ENCODE results near the gene SYDE1.

Gene SYDE1

DNA sequence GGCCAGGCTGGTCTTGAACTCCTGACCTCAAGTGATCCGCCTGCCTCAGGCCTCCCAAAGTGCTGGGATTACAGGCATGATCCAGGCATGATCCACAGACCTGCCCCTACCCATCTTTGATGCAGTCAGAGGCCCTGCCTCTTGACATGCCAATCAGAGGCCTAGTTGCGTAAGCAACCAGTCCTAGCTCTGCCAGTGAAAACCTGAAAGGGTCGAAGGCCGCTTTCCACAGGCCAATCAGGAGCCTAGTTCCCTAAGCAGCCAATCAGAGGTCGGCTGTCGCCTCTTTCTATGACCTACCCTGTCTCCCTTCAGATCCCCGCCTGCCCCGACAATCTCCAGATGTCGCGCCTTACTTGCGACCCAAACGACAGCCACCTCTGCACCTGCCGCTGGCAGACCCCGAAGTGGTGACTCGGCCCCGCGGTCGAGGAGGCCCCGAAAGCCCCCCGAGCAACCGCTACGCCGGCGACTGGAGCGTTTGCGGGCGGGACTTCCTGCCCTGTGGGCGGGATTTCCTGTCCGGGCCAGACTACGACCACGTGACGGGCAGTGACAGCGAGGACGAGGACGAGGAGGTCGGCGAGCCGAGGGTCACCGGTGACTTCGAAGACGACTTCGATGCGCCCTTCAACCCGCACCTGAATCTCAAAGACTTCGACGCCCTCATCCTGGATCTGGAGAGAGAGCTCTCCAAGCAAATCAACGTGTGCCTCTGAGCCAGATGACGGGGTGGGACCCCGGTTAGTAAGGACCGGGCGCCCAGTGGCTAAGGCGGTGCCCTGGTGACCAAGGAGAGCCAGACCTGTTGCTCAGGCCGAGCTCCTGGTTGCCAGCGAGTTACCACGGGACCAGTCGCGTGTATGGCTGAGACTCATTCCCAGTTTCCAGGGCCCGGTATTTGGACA is 6.3 kb downstream of the SYDE1 start:
- no peak for DNase-seq (ENCODE audit: low read depth in 1 of 2, low spot score in 1 of 2)
- no peak overlapping the region for H3K4me3 ChIP-seq (replicated peaks; ENCODE audit: insufficient read depth, low read length)

DNA sequence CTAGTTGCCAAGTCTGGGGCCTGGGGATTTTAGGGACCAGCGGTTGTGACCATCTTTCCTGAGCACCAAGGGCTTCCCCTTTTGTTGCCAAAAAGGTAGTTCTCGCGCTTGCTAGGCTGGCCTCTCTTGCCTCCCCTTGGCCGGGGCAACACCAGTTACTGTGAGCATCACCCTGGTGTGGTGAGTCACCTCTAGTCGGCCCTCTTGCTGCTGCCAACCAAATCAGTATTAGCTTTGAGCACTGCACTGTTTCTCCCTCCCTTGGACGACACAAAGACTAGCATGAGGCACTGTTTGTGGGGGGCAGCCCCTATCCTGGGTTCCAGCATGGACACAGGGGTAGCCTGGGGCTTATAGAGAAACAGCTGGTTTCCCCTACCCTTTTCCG is 6.9 kb downstream of the SYDE1 start:
- H3K4me3 ChIP-seq (replicated peaks; ENCODE audit: insufficient read depth, low read length) = no peak overlapping the region
- TF ChIP-seq POLR2AphosphoS5 (IDR thresholded peaks at IDR 0.05; ENCODE audit: low read depth) (no peak), SPI1 (IDR thresholded peaks at IDR 0.05; ENCODE audit: borderline replicate concordance, low read depth) (no peak), GABPA (IDR thresholded peaks at IDR 0.05; ENCODE audit: low read depth) (no peak)
- TF ChIP-seq, protein P1, sequence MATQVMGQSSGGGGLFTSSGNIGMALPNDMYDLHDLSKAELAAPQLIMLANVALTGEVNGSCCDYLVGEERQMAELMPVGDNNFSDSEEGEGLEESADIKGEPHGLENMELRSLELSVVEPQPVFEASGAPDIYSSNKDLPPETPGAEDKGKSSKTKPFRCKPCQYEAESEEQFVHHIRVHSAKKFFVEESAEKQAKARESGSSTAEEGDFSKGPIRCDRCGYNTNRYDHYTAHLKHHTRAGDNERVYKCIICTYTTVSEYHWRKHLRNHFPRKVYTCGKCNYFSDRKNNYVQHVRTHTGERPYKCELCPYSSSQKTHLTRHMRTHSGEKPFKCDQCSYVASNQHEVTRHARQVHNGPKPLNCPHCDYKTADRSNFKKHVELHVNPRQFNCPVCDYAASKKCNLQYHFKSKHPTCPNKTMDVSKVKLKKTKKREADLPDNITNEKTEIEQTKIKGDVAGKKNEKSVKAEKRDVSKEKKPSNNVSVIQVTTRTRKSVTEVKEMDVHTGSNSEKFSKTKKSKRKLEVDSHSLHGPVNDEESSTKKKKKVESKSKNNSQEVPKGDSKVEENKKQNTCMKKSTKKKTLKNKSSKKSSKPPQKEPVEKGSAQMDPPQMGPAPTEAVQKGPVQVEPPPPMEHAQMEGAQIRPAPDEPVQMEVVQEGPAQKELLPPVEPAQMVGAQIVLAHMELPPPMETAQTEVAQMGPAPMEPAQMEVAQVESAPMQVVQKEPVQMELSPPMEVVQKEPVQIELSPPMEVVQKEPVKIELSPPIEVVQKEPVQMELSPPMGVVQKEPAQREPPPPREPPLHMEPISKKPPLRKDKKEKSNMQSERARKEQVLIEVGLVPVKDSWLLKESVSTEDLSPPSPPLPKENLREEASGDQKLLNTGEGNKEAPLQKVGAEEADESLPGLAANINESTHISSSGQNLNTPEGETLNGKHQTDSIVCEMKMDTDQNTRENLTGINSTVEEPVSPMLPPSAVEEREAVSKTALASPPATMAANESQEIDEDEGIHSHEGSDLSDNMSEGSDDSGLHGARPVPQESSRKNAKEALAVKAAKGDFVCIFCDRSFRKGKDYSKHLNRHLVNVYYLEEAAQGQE (IDR thresholded peaks at IDR 0.05; ENCODE audit: insufficient replicate concordance, low read depth) = no peak
- TF ChIP-seq, protein P2, sequence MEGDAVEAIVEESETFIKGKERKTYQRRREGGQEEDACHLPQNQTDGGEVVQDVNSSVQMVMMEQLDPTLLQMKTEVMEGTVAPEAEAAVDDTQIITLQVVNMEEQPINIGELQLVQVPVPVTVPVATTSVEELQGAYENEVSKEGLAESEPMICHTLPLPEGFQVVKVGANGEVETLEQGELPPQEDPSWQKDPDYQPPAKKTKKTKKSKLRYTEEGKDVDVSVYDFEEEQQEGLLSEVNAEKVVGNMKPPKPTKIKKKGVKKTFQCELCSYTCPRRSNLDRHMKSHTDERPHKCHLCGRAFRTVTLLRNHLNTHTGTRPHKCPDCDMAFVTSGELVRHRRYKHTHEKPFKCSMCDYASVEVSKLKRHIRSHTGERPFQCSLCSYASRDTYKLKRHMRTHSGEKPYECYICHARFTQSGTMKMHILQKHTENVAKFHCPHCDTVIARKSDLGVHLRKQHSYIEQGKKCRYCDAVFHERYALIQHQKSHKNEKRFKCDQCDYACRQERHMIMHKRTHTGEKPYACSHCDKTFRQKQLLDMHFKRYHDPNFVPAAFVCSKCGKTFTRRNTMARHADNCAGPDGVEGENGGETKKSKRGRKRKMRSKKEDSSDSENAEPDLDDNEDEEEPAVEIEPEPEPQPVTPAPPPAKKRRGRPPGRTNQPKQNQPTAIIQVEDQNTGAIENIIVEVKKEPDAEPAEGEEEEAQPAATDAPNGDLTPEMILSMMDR (IDR thresholded peaks at IDR 0.05; ENCODE audit: insufficient read depth, low read length) = no peak
- no peak overlapping the region for H3K27ac ChIP-seq (replicated peaks)
- H3K27me3 ChIP-seq (ENCODE audit: insufficient read depth, poor library complexity, severe bottlenecking) = no peaks in the 10 kb centered on the region
- DNase-seq (ENCODE audit: low read depth in 1 of 2, low spot score in 1 of 2) = no peak

More for the DNA sequence above, 6.3 kb downstream of the SYDE1 start:
- Histone ChIP-seq H3K27me3 (ENCODE audit: insufficient read depth, poor library complexity, severe bottlenecking) (peaks cover 5% of the 10 kb centered on the region), H3K27ac (replicated peaks) (no peak overlapping the region)
- no peak for TF ChIP-seq SPI1 (IDR thresholded peaks at IDR 0.05; ENCODE audit: borderline replicate concordance, low read depth)
- TF ChIP-seq GABPA (IDR thresholded peaks at IDR 0.05; ENCODE audit: low read depth) = no peak; the same call in 1 of the 2 replicates
- TF ChIP-seq, protein P1 (IDR thresholded peaks at IDR 0.05; ENCODE audit: insufficient replicate concordance, low read depth) = no peak
- no peak for TF ChIP-seq POLR2AphosphoS5 (IDR thresholded peaks at IDR 0.05; ENCODE audit: low read depth)
- TF ChIP-seq, protein P2 (IDR thresholded peaks at IDR 0.05; ENCODE audit: insufficient read depth, low read length) = no peak

DNA sequence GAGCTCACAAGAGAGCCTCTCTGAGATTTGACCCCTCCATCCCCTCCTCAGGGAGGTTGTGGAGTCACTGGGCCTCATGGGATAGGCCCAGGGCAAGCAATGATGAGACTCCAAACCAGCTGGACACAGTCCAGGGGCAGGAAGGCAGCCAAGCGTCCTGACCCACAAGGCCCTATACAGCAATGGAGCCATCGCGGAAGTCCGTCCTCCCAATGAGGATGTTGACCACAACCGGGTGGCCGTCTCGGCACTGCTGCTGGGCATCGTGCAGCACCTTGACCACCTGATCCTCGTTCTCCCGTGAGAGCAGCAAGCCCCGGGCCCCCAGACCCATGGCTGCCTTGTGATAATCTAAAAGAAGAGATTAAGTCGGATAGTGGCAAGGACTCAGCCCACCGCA is 7.9 kb downstream of the SYDE1 start:
- TF ChIP-seq, protein P1 (IDR thresholded peaks at IDR 0.05; ENCODE audit: insufficient replicate concordance, low read depth) = no peak
- no peak for TF ChIP-seq POLR2AphosphoS5 (IDR thresholded peaks at IDR 0.05; ENCODE audit: low read depth)
- no peak for TF ChIP-seq SPI1 (IDR thresholded peaks at IDR 0.05; ENCODE audit: borderline replicate concordance, low read depth)
- TF ChIP-seq, protein P2 (IDR thresholded peaks at IDR 0.05; ENCODE audit: insufficient read depth, low read length) = no peak
- TF ChIP-seq GABPA (IDR thresholded peaks at IDR 0.05; ENCODE audit: low read depth) = no peak
- no peak overlapping the region for H3K27ac ChIP-seq (replicated peaks)
- no peak overlapping the region for H3K4me3 ChIP-seq (replicated peaks; ENCODE audit: insufficient read depth, low read length)
- H3K27me3 ChIP-seq (ENCODE audit: insufficient read depth, poor library complexity, severe bottlenecking) = no peaks in the 10 kb centered on the region
- DNase-seq (ENCODE audit: low read depth in 1 of 2, low spot score in 1 of 2) = no peak

Measured in HL-60 (cell line).